ENCODE measurements around the gene ABCA4.

Gene ABCA4

GRCh38 chr1:94056996-94057395, 64.0 kb downstream of the ABCA4 start:
- no peak overlapping the region for H3K27ac ChIP-seq (ENCODE audit: low read length)
- no peaks in the 10 kb centered on the region for H3K9me3 ChIP-seq (ENCODE audit: control insufficient read depth, low read depth, low read length)
- H3K9ac ChIP-seq (ENCODE audit: low read length), result no peak overlapping the region
- peaks cover 5% of the 10 kb centered on the region for H3K27me3 ChIP-seq (ENCODE audit: control insufficient read depth, insufficient read depth, low read length)
- H3K36me3 ChIP-seq (ENCODE audit: control insufficient read depth, low read depth, low read length), result no peaks in the 10 kb centered on the region
- no peak overlapping the region for H3K4me3 ChIP-seq (ENCODE audit: low read length)
- peaks cover 4% of the 10 kb centered on the region for H3K4me1 ChIP-seq (ENCODE audit: control insufficient read depth, low read depth, low read length)

GRCh38 chr1:94056171-94056570, 64.8 kb downstream of the ABCA4 start:
- H3K4me3 ChIP-seq (ENCODE audit: low read length), result no peak overlapping the region
- H3K4me1 ChIP-seq (ENCODE audit: control insufficient read depth, low read depth, low read length), result peaks cover 8% of the 10 kb centered on the region
- no peaks in the 10 kb centered on the region for H3K36me3 ChIP-seq (ENCODE audit: control insufficient read depth, low read depth, low read length)
- H3K9me3 ChIP-seq (ENCODE audit: control insufficient read depth, low read depth, low read length), result no peaks in the 10 kb centered on the region
- no peak overlapping the region for H3K27ac ChIP-seq (ENCODE audit: low read length)
- no peaks in the 10 kb centered on the region for H3K27me3 ChIP-seq (ENCODE audit: control insufficient read depth, insufficient read depth, low read length)
- no peak overlapping the region for H3K9ac ChIP-seq (ENCODE audit: low read length)

- H3K27ac ChIP-seq (ENCODE audit: low read length), result no peak overlapping the region
- no peaks in the 10 kb centered on the region for H3K9me3 ChIP-seq (ENCODE audit: control insufficient read depth, low read depth, low read length)
- H3K36me3 ChIP-seq (ENCODE audit: control insufficient read depth, low read depth, low read length), result no peaks in the 10 kb centered on the region
- H3K4me3 ChIP-seq (ENCODE audit: low read length), result no peak overlapping the region
- H3K4me1 ChIP-seq (ENCODE audit: control insufficient read depth, low read depth, low read length), result peaks cover 13% of the 10 kb centered on the region
- H3K9ac ChIP-seq (ENCODE audit: low read length), result no peak overlapping the region
- no peaks in the 10 kb centered on the region for H3K27me3 ChIP-seq (ENCODE audit: control insufficient read depth, insufficient read depth, low read length)
Measured at GRCh38 chr1:94055459-94056122, 65.4 kb downstream of the ABCA4 start.

GRCh38 chr1:94050675-94051074, 70.3 kb downstream of the ABCA4 start:
- Histone ChIP-seq H3K27ac (ENCODE audit: low read length) (no peak overlapping the region), H3K27me3 (ENCODE audit: control insufficient read depth, insufficient read depth, low read length) (no peaks in the 10 kb centered on the region), H3K9me3 (ENCODE audit: control insufficient read depth, low read depth, low read length) (no peaks in the 10 kb centered on the region), H3K4me1 (ENCODE audit: control insufficient read depth, low read depth, low read length) (peaks cover 21% of the 10 kb centered on the region), H3K9ac (ENCODE audit: low read length) (no peak overlapping the region), H3K36me3 (ENCODE audit: control insufficient read depth, low read depth, low read length) (no peaks in the 10 kb centered on the region), H3K4me3 (ENCODE audit: low read length) (no peak overlapping the region)

GRCh38 chr1:94050254-94050653, 70.7 kb downstream of the ABCA4 start:
- Histone ChIP-seq H3K9ac (ENCODE audit: low read length) (no peak overlapping the region), H3K27ac (ENCODE audit: low read length) (no peak overlapping the region), H3K4me1 (ENCODE audit: control insufficient read depth, low read depth, low read length) (peaks cover 21% of the 10 kb centered on the region), H3K27me3 (ENCODE audit: control insufficient read depth, insufficient read depth, low read length) (no peaks in the 10 kb centered on the region), H3K36me3 (ENCODE audit: control insufficient read depth, low read depth, low read length) (no peaks in the 10 kb centered on the region), H3K4me3 (ENCODE audit: low read length) (no peak overlapping the region), H3K9me3 (ENCODE audit: control insufficient read depth, low read depth, low read length) (no peaks in the 10 kb centered on the region)

GRCh38 chr1:94049791-94050190, 71.2 kb downstream of the ABCA4 start:
- Histone ChIP-seq H3K4me3 (ENCODE audit: low read length) (no peak overlapping the region), H3K27me3 (ENCODE audit: control insufficient read depth, insufficient read depth, low read length) (no peaks in the 10 kb centered on the region), H3K36me3 (ENCODE audit: control insufficient read depth, low read depth, low read length) (no peaks in the 10 kb centered on the region), H3K27ac (ENCODE audit: low read length) (no peak overlapping the region), H3K4me1 (ENCODE audit: control insufficient read depth, low read depth, low read length) (peaks cover 21% of the 10 kb centered on the region), H3K9me3 (ENCODE audit: control insufficient read depth, low read depth, low read length) (no peaks in the 10 kb centered on the region), H3K9ac (ENCODE audit: low read length) (no peak overlapping the region)

- H3K36me3 ChIP-seq (ENCODE audit: control insufficient read depth, low read depth, low read length), result no peaks in the 10 kb centered on the region
- H3K9ac ChIP-seq (ENCODE audit: low read length), result no peak overlapping the region
- no peak overlapping the region for H3K27ac ChIP-seq (ENCODE audit: low read length)
- H3K4me3 ChIP-seq (ENCODE audit: low read length), result no peak overlapping the region
- no peaks in the 10 kb centered on the region for H3K9me3 ChIP-seq (ENCODE audit: control insufficient read depth, low read depth, low read length)
- H3K4me1 ChIP-seq (ENCODE audit: control insufficient read depth, low read depth, low read length), result peaks cover 17% of the 10 kb centered on the region
- H3K27me3 ChIP-seq (ENCODE audit: control insufficient read depth, insufficient read depth, low read length), result no peaks in the 10 kb centered on the region
Measured at GRCh38 chr1:94048413-94049164, 72.4 kb downstream of the ABCA4 start.

- Histone ChIP-seq H3K27ac (ENCODE audit: low read length) (no peak overlapping the region), H3K9ac (ENCODE audit: low read length) (no peak overlapping the region), H3K4me3 (ENCODE audit: low read length) (no peak overlapping the region), H3K27me3 (ENCODE audit: control insufficient read depth, insufficient read depth, low read length) (no peaks in the 10 kb centered on the region), H3K36me3 (ENCODE audit: control insufficient read depth, low read depth, low read length) (no peaks in the 10 kb centered on the region), H3K4me1 (ENCODE audit: control insufficient read depth, low read depth, low read length) (peaks cover 17% of the 10 kb centered on the region), H3K9me3 (ENCODE audit: control insufficient read depth, low read depth, low read length) (no peaks in the 10 kb centered on the region)
Measured at GRCh38 chr1:94047949-94048348, 73.0 kb downstream of the ABCA4 start.

GRCh38 chr1:94045465-94046056, 75.4 kb downstream of the ABCA4 start:
- no peaks in the 10 kb centered on the region for H3K9me3 ChIP-seq (ENCODE audit: control insufficient read depth, low read depth, low read length)

GRCh38 chr1:94044891-94045290, 76.1 kb downstream of the ABCA4 start:
- H3K9ac ChIP-seq (ENCODE audit: low read length), result no peak overlapping the region
- no peaks in the 10 kb centered on the region for H3K9me3 ChIP-seq (ENCODE audit: control insufficient read depth, low read depth, low read length)
- peaks cover 9% of the 10 kb centered on the region for H3K4me1 ChIP-seq (ENCODE audit: control insufficient read depth, low read depth, low read length)
- no peaks in the 10 kb centered on the region for H3K36me3 ChIP-seq (ENCODE audit: control insufficient read depth, low read depth, low read length)
- H3K27ac ChIP-seq (ENCODE audit: low read length), result no peak overlapping the region
- H3K27me3 ChIP-seq (ENCODE audit: control insufficient read depth, insufficient read depth, low read length), result no peaks in the 10 kb centered on the region
- no peak overlapping the region for H3K4me3 ChIP-seq (ENCODE audit: low read length)

More at GRCh38 chr1:94045465-94046056, 75.4 kb downstream of the ABCA4 start:
- no peaks in the 10 kb centered on the region for H3K36me3 ChIP-seq (ENCODE audit: control insufficient read depth, low read depth, low read length)
- H3K4me1 ChIP-seq (ENCODE audit: control insufficient read depth, low read depth, low read length), result peaks cover 9% of the 10 kb centered on the region
- H3K27ac ChIP-seq (ENCODE audit: low read length), result no peak overlapping the region
- H3K9ac ChIP-seq (ENCODE audit: low read length), result no peak overlapping the region
- H3K27me3 ChIP-seq (ENCODE audit: control insufficient read depth, insufficient read depth, low read length), result no peaks in the 10 kb centered on the region
- H3K4me3 ChIP-seq (ENCODE audit: low read length), result peak overlapping the region; percentile 31

- H3K36me3 ChIP-seq (ENCODE audit: control insufficient read depth, low read depth, low read length), result no peaks in the 10 kb centered on the region
- H3K9ac ChIP-seq (ENCODE audit: low read length), result no peak overlapping the region
- H3K27ac ChIP-seq (ENCODE audit: low read length), result no peak overlapping the region
- no peaks in the 10 kb centered on the region for H3K9me3 ChIP-seq (ENCODE audit: control insufficient read depth, low read depth, low read length)
- no peaks in the 10 kb centered on the region for H3K27me3 ChIP-seq (ENCODE audit: control insufficient read depth, insufficient read depth, low read length)
- no peak overlapping the region for H3K4me3 ChIP-seq (ENCODE audit: low read length)
- peaks cover 9% of the 10 kb centered on the region for H3K4me1 ChIP-seq (ENCODE audit: control insufficient read depth, low read depth, low read length)
Measured at GRCh38 chr1:94044290-94044790, 76.6 kb downstream of the ABCA4 start.

Data from iPS-18a (cell line).